OCI-LY1 (cell line): ENCODE data around the gene GLI3.

Experiments
- H2AFZ ChIP-seq: fragments of 200-600 bp; sonication (generic), shearing (Covaris generic); 2 replicates; pipeline ENCODE4 v1.6.0; 2014; ENCODE audit warnings: antibody characterized with exemption, mild to moderate bottlenecking, low read length
- H3F3A ChIP-seq: fragments of 200-600 bp; sonication (generic), shearing (Covaris generic); 2 replicates; pipeline ENCODE4 v1.6.0; 2014; ENCODE audit warnings: mild to moderate bottlenecking, antibody characterized with exemption, low read length, moderate library complexity; ENCODE audit not compliant: insufficient read depth
- H3K27ac ChIP-seq: fragments of 200-600 bp; sonication (generic); 2 replicates; pipeline ENCODE4 v1.5.1; 2014; ENCODE audit warnings: low read length, mixed run types, mild to moderate bottlenecking, low read depth; ENCODE audit not compliant: poor library complexity, severe bottlenecking
- H3K27me3 ChIP-seq: fragments of 200-600 bp; sonication (generic); 2 replicates; pipeline ENCODE4 v1.6.0; 2014; ENCODE audit warnings: antibody characterized with exemption, mild to moderate bottlenecking, low read length, moderate library complexity; ENCODE audit not compliant: insufficient read depth
- H3K36me3 ChIP-seq: fragments of 200-600 bp; sonication (generic); 2 replicates; pipeline ENCODE4 v1.6.1; 2014; ENCODE audit warnings: mild to moderate bottlenecking, antibody characterized with exemption, low read length, moderate library complexity, mixed read lengths; ENCODE audit not compliant: insufficient read depth
- H3K4me1 ChIP-seq: fragments of 200-600 bp; sonication (generic); 2 replicates; pipeline ENCODE4 v1.5.1; 2014; ENCODE audit warnings: mild to moderate bottlenecking, low read length, moderate library complexity; ENCODE audit not compliant: insufficient read depth, severe bottlenecking
- H3K4me2 ChIP-seq: fragments of 200-600 bp; sonication (generic), shearing (Covaris generic); 2 replicates; pipeline ENCODE4 v1.6.1; 2014; ENCODE audit warnings: low read length
- H3K4me3 ChIP-seq: fragments of 200-600 bp; sonication (generic); 2 replicates; pipeline ENCODE4 v1.5.1; 2014; ENCODE audit warnings: low read length, low read depth, mild to moderate bottlenecking, mixed read lengths; ENCODE audit not compliant: poor library complexity, severe bottlenecking
- H3K79me2 ChIP-seq: fragments of 200-600 bp; shearing (Covaris generic); 2 replicates; pipeline ENCODE4 v1.6.1; 2016; ENCODE audit warnings: mixed run types, low read length, mixed read lengths; ENCODE audit not compliant: insufficient read depth
- H3K9ac ChIP-seq: fragments of 200-600 bp; sonication (generic), shearing (Covaris generic); 2 replicates; pipeline ENCODE4 v1.6.1; 2014; ENCODE audit warnings: mild to moderate bottlenecking, low read length, mixed read lengths
- H3K9me2 ChIP-seq: fragments of 200-600 bp; sonication (generic), shearing (Covaris generic); 2 replicates; pipeline ENCODE4 v1.6.1; 2014; ENCODE audit warnings: low read depth, mild to moderate bottlenecking, low read length, mixed read lengths
- H3K9me3 ChIP-seq: fragments of 200-600 bp; shearing (Covaris generic); 2 replicates; pipeline ENCODE4 v1.6.1; 2014; ENCODE audit warnings: low read length, mixed read lengths
- H4K20me1 ChIP-seq: fragments of 200-600 bp; sonication (generic), shearing (Covaris generic); 2 replicates; pipeline ENCODE4 v1.6.0; 2016; ENCODE audit warnings: mild to moderate bottlenecking, low read length; ENCODE audit not compliant: insufficient read depth
- CTCF ChIP-seq: fragments of 200-600 bp; sonication (generic), shearing (Covaris generic); IDR thresholded peaks from 2 replicates; pipeline ENCODE4 v1.5.1; 2017; ENCODE audit warnings: mild to moderate bottlenecking, antibody characterized with exemption, low read length, moderate library complexity, mixed read lengths
- EZH2 ChIP-seq: fragments of 200-600 bp; sonication (generic), shearing (Covaris generic); IDR thresholded peaks from 2 replicates; pipeline ENCODE4 v1.8.0; 2017; ENCODE audit warnings: borderline replicate concordance, mixed run types, mild to moderate bottlenecking, antibody characterized with exemption, low read length, moderate library complexity, mixed read lengths

GLI3 gene

GRCh38 chr7:42156291-42156865 lies 80.6 kb downstream of the GLI3 start:
- Histone ChIP-seq H3K27ac (no peak overlapping the region), H3F3A (no peaks in the 10 kb centered on the region), H4K20me1 (no peaks in the 10 kb centered on the region), H3K4me1 (no peaks in the 10 kb centered on the region), H3K4me3 (no peak overlapping the region), H3K9me2 (no peaks in the 10 kb centered on the region), H3K36me3 (no peaks in the 10 kb centered on the region), H2AFZ (no peak overlapping the region), H3K9me3 (no peaks in the 10 kb centered on the region), H3K9ac (no peak overlapping the region), H3K4me2 (no peak overlapping the region), H3K79me2 (no peaks in the 10 kb centered on the region), H3K27me3 (no peaks in the 10 kb centered on the region)
- no peak for TF ChIP-seq EZH2
- no peak for TF ChIP-seq CTCF

- TF ChIP-seq CTCF (no peak), EZH2 (no peak)
- H3K9me3 ChIP-seq: no peaks in the 10 kb centered on the region
- no peaks in the 10 kb centered on the region for H3K9me2 ChIP-seq
- H2AFZ ChIP-seq: no peak overlapping the region
- no peak overlapping the region for H3K9ac ChIP-seq
- no peaks in the 10 kb centered on the region for H3K4me1 ChIP-seq
- no peaks in the 10 kb centered on the region for H3K27me3 ChIP-seq
- no peak overlapping the region for H3K4me3 ChIP-seq
- H3K27ac ChIP-seq: no peak overlapping the region
- no peaks in the 10 kb centered on the region for H3K36me3 ChIP-seq
- H3F3A ChIP-seq: no peaks in the 10 kb centered on the region
- H4K20me1 ChIP-seq: no peaks in the 10 kb centered on the region
- H3K4me2 ChIP-seq: no peak overlapping the region
- no peaks in the 10 kb centered on the region for H3K79me2 ChIP-seq
Measured at GRCh38 chr7:42155584-42156290, 81.3 kb downstream of the GLI3 start.

GRCh38 chr7:42154173-42154572 lies 82.8 kb downstream of the GLI3 start:
- no peaks in the 10 kb centered on the region for H3K27me3 ChIP-seq
- H3K9ac ChIP-seq: no peak overlapping the region
- no peaks in the 10 kb centered on the region for H3K36me3 ChIP-seq
- H3K9me2 ChIP-seq: no peaks in the 10 kb centered on the region
- H2AFZ ChIP-seq: no peak overlapping the region
- TF ChIP-seq CTCF (no peak), EZH2 (no peak)
- H3K9me3 ChIP-seq: no peaks in the 10 kb centered on the region
- H3K27ac ChIP-seq: no peak overlapping the region
- H3K4me2 ChIP-seq: no peak overlapping the region
- no peaks in the 10 kb centered on the region for H3F3A ChIP-seq
- H3K4me1 ChIP-seq: no peaks in the 10 kb centered on the region
- no peaks in the 10 kb centered on the region for H4K20me1 ChIP-seq
- H3K79me2 ChIP-seq: no peaks in the 10 kb centered on the region
- no peak overlapping the region for H3K4me3 ChIP-seq
